Epithelial cell of esophagus (primary cell): ENCODE results near the gene PGAM2.
"Not testable (repeated sequence)": the region's sequence is repeated elsewhere in the genome, so short reads cannot be mapped to it uniquely, and the experiment has no call there.

Experiments used
- DNase-seq: peaks from one replicate; pipeline ENCODE4 v3.0.0; 2010; ENCODE audit warnings: low read depth
- H3K4me3 ChIP-seq: 2 replicates; pipeline ENCODE4 v1.5.1; 2011; ENCODE audit warnings: mild to moderate bottlenecking, low read length, control low read depth
- TF ChIP-seq, protein P1 (sequence below): IDR thresholded peaks from 2 replicates; pipeline ENCODE4 v1.5.1; 2011; ENCODE audit warnings: low read depth, mild to moderate bottlenecking, low read length, control low read depth, inconsistent platforms; ENCODE audit not compliant: insufficient read depth; ENCODE audit errors: missing control alignments

PGAM2 gene

GRCh38 chr7:44044315-44045225 is 20.8 kb downstream of the PGAM2 start, which contains the start of gene DBNL:
Gene DBNL, plus strand, starts transcription at chr7:44044702. Its CDS starts 36 bp downstream, at chr7:44044738.
- H3K4me3 ChIP-seq: peak within 1 kb of the TSS; percentile 91
- peak; percentile 89 for DNase-seq
- TF ChIP-seq, protein P1, sequence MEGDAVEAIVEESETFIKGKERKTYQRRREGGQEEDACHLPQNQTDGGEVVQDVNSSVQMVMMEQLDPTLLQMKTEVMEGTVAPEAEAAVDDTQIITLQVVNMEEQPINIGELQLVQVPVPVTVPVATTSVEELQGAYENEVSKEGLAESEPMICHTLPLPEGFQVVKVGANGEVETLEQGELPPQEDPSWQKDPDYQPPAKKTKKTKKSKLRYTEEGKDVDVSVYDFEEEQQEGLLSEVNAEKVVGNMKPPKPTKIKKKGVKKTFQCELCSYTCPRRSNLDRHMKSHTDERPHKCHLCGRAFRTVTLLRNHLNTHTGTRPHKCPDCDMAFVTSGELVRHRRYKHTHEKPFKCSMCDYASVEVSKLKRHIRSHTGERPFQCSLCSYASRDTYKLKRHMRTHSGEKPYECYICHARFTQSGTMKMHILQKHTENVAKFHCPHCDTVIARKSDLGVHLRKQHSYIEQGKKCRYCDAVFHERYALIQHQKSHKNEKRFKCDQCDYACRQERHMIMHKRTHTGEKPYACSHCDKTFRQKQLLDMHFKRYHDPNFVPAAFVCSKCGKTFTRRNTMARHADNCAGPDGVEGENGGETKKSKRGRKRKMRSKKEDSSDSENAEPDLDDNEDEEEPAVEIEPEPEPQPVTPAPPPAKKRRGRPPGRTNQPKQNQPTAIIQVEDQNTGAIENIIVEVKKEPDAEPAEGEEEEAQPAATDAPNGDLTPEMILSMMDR: no peak

- no peak for DNase-seq
- H3K4me3 ChIP-seq: peak overlapping the region; percentile 91
- TF ChIP-seq, protein P1: no peak
Measured at GRCh38 chr7:44043902-44044301, 21.5 kb downstream of the PGAM2 start.

DNA sequence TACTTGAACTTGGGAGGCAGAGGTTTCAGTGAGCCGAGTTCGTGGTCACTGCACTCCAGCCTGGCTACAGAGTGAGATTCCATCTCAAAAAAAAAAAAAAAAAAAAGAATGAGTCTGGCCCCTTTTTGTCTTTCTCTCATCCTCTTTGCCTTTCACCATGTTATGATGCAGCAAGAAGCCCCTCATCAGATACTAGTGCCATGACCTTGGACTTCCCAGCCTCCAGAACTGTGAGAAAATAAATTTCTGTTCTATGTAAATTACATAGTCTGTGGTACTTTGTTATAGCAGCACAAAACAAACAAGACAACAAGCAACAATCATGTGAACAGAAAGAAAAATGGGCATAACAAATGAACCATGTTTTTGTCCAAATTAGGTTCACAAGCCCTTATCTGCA is 23.1 kb downstream of the PGAM2 start:
- TF ChIP-seq, protein P1: no peak
- DNase-seq: no peak
- H3K4me3 ChIP-seq: no peak overlapping the region

DNA sequence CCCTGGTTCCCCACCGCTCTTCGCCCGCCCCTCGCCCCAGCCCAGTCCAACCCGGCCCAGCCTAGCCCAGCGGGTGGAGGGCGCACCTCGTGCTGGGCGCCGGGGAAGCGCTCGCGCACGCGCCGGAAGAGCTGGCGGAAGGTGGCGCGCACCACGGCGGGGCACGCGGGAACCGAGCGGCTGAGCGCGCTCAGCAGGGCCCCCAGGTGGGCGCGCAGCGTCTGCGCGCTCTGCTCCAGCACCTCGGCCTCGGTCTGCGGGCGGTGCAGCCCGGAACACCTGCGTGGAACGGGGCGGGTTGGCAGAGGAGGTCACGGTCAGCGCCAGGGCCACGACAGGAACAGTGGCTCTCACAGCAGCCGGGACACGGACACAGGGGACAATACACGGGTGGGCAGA is 24.9 kb downstream of the PGAM2 start:
- DNase-seq: peak; percentile 23
- peak overlapping the region; percentile 21 for H3K4me3 ChIP-seq

DNA sequence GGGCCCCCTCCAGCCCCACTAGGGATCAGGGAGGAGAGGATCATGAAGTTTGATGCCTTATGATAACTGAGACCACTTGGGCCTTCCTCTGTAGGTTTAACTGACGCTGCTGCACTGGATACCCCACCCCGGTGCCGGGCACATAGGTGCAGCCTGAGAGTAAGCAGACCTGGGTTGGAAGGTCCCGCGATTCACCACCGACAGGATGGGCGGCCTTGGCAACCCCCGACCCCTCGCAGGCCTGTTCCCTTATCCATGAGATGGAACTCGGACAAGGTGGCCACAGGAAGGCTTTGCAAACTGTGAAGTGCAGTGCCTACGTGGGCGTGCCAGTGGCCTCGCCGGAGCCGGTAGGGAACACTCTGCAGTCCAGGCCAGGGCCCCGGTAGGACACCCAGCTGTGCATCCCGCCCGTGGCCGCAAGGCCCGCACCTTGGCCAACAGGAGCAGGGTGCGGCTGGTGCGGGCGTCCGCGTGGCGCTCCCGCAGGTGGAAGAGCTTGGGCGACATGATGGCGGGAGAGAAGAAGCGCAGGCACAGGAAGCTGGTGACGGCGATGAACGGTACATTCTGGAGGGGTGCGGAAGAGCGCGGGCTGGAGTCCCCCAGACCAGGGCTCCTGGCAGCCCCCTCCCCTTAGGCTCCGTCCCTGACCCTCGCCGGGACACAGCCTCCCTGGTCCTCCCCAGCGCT is 25.4 kb downstream of the PGAM2 start:
- H3K4me3 ChIP-seq, DNase-seq: not testable (repeated sequence)

DNA sequence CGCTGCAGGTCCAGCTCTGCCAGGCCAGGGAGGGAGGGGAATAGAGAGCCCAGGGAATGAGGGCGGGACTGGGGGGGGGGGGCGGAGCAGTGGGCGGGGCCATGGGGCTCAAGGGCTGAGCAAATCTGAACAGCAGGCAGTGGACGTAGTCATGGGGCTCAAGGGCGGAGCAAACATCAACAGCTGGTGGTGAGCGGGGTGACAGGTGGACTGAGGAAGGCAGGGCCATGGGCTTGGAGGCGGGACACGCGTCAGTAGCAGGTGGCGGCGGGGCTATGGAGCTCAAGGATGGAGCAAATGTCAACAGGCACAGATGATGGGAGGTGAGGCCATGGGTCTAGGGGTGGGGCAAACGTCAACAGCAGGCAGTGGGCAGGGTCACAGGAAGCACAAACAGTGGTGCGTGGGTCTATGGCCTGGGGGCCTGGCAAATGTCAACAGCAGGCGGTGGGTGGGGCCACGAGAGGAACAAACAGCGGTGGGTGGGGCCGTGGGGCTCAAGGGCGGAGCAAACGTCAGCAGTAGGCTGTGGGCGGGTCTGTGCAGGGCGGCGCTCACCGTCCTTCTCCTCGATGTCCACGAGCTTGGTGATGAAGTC is 26.3 kb downstream of the PGAM2 start:
- peak overlapping the region; percentile 23 for H3K4me3 ChIP-seq
- peak; percentile 72 for DNase-seq

GRCh38 chr7:44038553-44038952 is 26.8 kb downstream of the PGAM2 start:
- DNase-seq, H3K4me3 ChIP-seq: not testable (repeated sequence)

DNA sequence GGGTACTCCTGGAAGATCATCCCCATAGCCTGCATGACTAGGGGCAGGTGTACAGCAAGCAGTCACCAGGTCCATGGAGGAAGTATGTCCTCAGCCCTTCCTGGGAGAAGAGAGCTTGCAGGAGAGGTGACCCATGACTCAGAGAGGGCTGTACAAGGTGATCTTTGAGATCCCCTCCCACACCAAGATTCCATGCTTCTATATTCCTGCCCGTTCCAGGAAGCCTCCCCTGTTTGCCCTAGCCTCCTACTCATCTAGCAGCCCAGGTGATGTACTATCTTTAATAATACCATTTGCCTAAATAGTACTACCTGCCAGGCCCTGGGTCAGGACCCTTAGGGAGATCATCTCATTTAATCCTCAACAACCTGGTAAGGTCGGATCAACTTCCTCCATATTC is 27.4 kb downstream of the PGAM2 start:
- H3K4me3 ChIP-seq, DNase-seq: not testable (repeated sequence)

GRCh38 chr7:44036364-44036763 is 29.0 kb downstream of the PGAM2 start:
- peak; percentile 72 for DNase-seq
- not testable (repeated sequence) for H3K4me3 ChIP-seq

GRCh38 chr7:44033971-44034844 is 31.2 kb downstream of the PGAM2 start:
- not testable (repeated sequence) for DNase-seq

GRCh38 chr7:44032031-44032430 is 33.3 kb downstream of the PGAM2 start:
- not testable (repeated sequence) for H3K4me3 ChIP-seq, DNase-seq

More at GRCh38 chr7:44033971-44034844, 31.2 kb downstream of the PGAM2 start:
- H3K4me3 ChIP-seq: not testable (repeated sequence)

DNA sequence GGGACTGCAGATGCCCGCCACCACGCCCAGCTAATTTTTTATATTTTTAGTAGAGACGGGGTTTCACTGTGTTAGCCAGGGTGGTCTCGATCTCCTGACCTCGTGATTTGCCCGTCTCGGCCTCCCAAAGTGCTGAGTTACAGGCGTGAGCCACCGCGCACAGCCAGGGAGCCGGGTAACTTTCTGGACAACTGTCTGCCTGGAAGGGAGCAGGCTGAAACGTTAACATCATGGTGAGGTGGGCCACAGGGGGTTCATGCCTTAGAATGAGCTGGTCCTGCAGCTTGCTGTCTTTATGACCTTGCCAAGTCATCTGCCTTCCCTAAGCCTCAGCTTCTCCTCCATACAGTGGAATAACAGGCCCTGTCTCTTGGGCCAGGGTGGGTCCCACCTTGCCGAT is 34.0 kb downstream of the PGAM2 start:
- not testable (repeated sequence) for DNase-seq, H3K4me3 ChIP-seq

DNA sequence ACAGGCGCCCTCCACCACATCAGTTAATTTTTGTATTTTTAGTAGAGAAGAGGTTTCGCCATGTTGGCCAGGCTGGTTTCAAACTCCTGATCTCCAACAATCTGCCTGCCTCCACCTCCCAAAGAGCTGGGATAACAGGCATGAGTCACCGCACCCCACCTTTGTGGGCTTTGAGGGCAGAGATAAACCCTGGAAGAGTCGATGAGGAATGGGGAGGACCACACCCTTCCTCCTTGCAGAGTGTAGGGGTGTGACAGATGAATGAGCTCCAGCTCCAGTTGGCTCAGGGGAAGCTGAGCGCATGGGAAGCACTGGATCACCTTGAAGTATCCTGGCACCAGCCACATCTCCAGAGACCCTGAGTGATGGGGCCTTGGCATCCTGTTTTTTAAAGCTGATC is 35.3 kb downstream of the PGAM2 start:
- not testable (repeated sequence) for DNase-seq, H3K4me3 ChIP-seq

- not testable (repeated sequence) for H3K4me3 ChIP-seq
Measured at GRCh38 chr7:44029433-44029832, 35.9 kb downstream of the PGAM2 start.

More at GRCh38 chr7:44029433-44029832, 35.9 kb downstream of the PGAM2 start:
- DNase-seq: not testable (repeated sequence)
